GM12878 (cell line): ENCODE results near the gene ZFHX2. TPM values are rescaled to one million over a fixed set of nuclear protein-coding genes. Genes with fewer than 3 reads are reported as not detected.

Experiments used
- ATAC-seq: fragments of 200-7000 bp; cut with Tn5 transposase; 3 replicates; pipeline ENCODE4 v1.9.1; 2020; ENCODE audit warnings: mild to moderate bottlenecking, moderate library complexity
- BruUV-seq: library from RNA; stranded (reverse); fragments of 400-500 nt; replicated peaks from 2 replicates; lab custom pipeline; 2021; lab: Mats Ljungman, UMichigan
- CTCF ChIA-PET: fragments of 300-600 bp; sonication (Branson Sonifier 250); formaldehyde crosslinking; extraction: SDS; loops from one replicate; lab custom pipeline; 2021; ENCODE audit warnings: inconsistent platforms; lab: Yijun Ruan, JAX
- POLR2A ChIA-PET: fragments of 350-600 bp; formaldehyde crosslinking; extraction: SDS; loops from one replicate; lab custom pipeline; 2021; ENCODE audit warnings: inconsistent platforms; lab: Charles Lee
- RAD21 ChIA-PET: fragments of 300-600 bp; sonication (Branson Sonifier 250); formaldehyde crosslinking; loops from one replicate; lab custom pipeline; 2023; ENCODE audit warnings: antibody characterized with exemption; ENCODE audit not compliant: unreplicated experiment; lab: Charles Lee
- SMC1A ChIA-PET: fragments of 300-600 bp; sonication (Branson Sonifier 250); formaldehyde crosslinking; loops from one replicate; lab custom pipeline; 2023; ENCODE audit not compliant: unreplicated experiment, uncharacterized antibody; lab: Charles Lee
- DNase-seq: peaks from one replicate; pipeline ENCODE4 v3.0.0-alpha.2; 2011; ENCODE audit warnings: low read depth, low spot score
- FAIRE-seq: peaks from 3 replicates; lab custom pipeline; 2011; peaks lifted over from hg19 to GRCh38; lab: Jason Lieb, UNC
- H2AFZ ChIP-seq: 2 replicates; pipeline ENCODE4 v1.6.0; 2011; ENCODE audit warnings: low read depth, low read length, control low read depth; ENCODE audit not compliant: control insufficient read depth
- H3K27ac ChIP-seq: 2 replicates; pipeline ENCODE4 v1.5.1; 2011; ENCODE audit warnings: control low read depth; ENCODE audit not compliant: control insufficient read depth, insufficient read depth
- H3K27me3 ChIP-seq, 2 experiments: replicated peaks in 1 of 2; 2 replicates each; pipeline versions ENCODE4 v1.6.0 to v1.6.1; 2011; ENCODE audit warnings: low read length in 1 of 2; ENCODE audit not compliant: control insufficient read depth in 2 of 2, insufficient read depth in 2 of 2
- H3K36me3 ChIP-seq, 2 experiments: 2 replicates each; pipeline ENCODE4 v1.5.1; 2011; ENCODE audit warnings: low read length in 1 of 2; ENCODE audit not compliant: control insufficient read depth in 2 of 2, insufficient read depth in 2 of 2
- H3K4me1 ChIP-seq: 2 replicates; pipeline ENCODE4 v1.6.1; 2011; ENCODE audit warnings: mild to moderate bottlenecking, low read length, moderate library complexity, mixed read lengths; ENCODE audit not compliant: control insufficient read depth, insufficient read depth
- H3K4me2 ChIP-seq: 2 replicates; pipeline ENCODE4 v1.6.0; 2011; ENCODE audit warnings: control low read depth; ENCODE audit not compliant: control insufficient read depth, insufficient read depth
- H3K4me3 ChIP-seq: fragments of 200-600 bp; sonication (generic); 2 replicates; pipeline ENCODE4 v1.5.1; 2016
- H3K79me2 ChIP-seq: 2 replicates; pipeline ENCODE4 v1.6.0; 2011; ENCODE audit warnings: low read length; ENCODE audit not compliant: control insufficient read depth, insufficient read depth
- H3K9ac ChIP-seq: 2 replicates; pipeline ENCODE4 v1.8.0; 2011; ENCODE audit warnings: low read length, control low read depth, mixed read lengths; ENCODE audit not compliant: control insufficient read depth, insufficient read depth
- H3K9me3 ChIP-seq: replicated peaks from 3 replicates; pipeline ENCODE4 v1.5.1; 2011; ENCODE audit warnings: mild to moderate bottlenecking, low read length; ENCODE audit not compliant: control insufficient read depth, insufficient read depth
- H4K20me1 ChIP-seq: 2 replicates; pipeline ENCODE4 v1.6.0; 2011; ENCODE audit not compliant: control insufficient read depth, insufficient read depth
- BHLHE40 ChIP-seq, 2 experiments: fragments of 450-650 bp in 1 of 2; IDR thresholded peaks; 2 replicates each; pipeline ENCODE4 v1.6.1; 2011 to 2017; ENCODE audit warnings: low read depth in 2 of 2, borderline replicate concordance in 1 of 2, improper control_type of control experiment in 1 of 2, low read length in 1 of 2, mild to moderate bottlenecking in 1 of 2
- CBFB ChIP-seq: IDR thresholded peaks from 2 replicates; pipeline ENCODE4 v1.6.1; 2016; ENCODE audit warnings: antibody characterized with exemption, low read depth
- CHD1 ChIP-seq: IDR thresholded peaks from 2 replicates; pipeline ENCODE4 v1.6.1; 2012; ENCODE audit warnings: low read depth, low read length, improper control_type of control experiment
- CREM ChIP-seq: IDR thresholded peaks from 2 replicates; pipeline ENCODE4 v1.6.1; 2014; ENCODE audit warnings: antibody characterized with exemption, low read depth
- EZH2 ChIP-seq: IDR thresholded peaks from 2 replicates; pipeline ENCODE4 v1.6.1; 2012; ENCODE audit warnings: low read depth, mild to moderate bottlenecking, control low read depth, inconsistent platforms, low read length, borderline replicate concordance; ENCODE audit not compliant: control insufficient read depth
- KDM1A ChIP-seq: fragments of 200-600 bp; sonication (generic); IDR thresholded peaks from 2 replicates; pipeline ENCODE4 v1.6.1; 2016; ENCODE audit warnings: borderline replicate concordance
- MEF2B ChIP-seq: fragments of 450-650 bp; IDR thresholded peaks from 2 replicates; pipeline ENCODE4 v1.6.1; 2018; ENCODE audit warnings: mild to moderate bottlenecking, moderate library complexity; ENCODE audit not compliant: partially characterized antibody, poor library complexity, severe bottlenecking
- NFIC ChIP-seq: IDR thresholded peaks from 2 replicates; pipeline ENCODE4 v1.6.1; 2012; ENCODE audit warnings: low read depth, mild to moderate bottlenecking, inconsistent platforms, low read length, moderate library complexity
- NFXL1 ChIP-seq: fragments of 450-650 bp; IDR thresholded peaks from 2 replicates; pipeline ENCODE4 v1.6.1; 2017; ENCODE audit warnings: antibody characterized with exemption, mild to moderate bottlenecking, borderline replicate concordance
- POLR2AphosphoS2 ChIP-seq: IDR thresholded peaks from 2 replicates; pipeline ENCODE4 v1.6.1; 2011; ENCODE audit warnings: low read depth, mild to moderate bottlenecking, low read length, improper control_type of control experiment, moderate library complexity
- SUZ12 ChIP-seq: fragments of 200-600 bp; sonication (generic); IDR thresholded peaks from one replicate; pipeline ENCODE4 v1.6.1; 2018; ENCODE audit warnings: antibody characterized with exemption, mild to moderate bottlenecking; ENCODE audit not compliant: unreplicated experiment
- ZBED1 ChIP-seq: IDR thresholded peaks from 2 replicates; pipeline ENCODE4 v1.6.1; 2016; ENCODE audit warnings: borderline replicate concordance
- ZNF274 ChIP-seq: IDR thresholded peaks from one replicate; pipeline ENCODE4 v1.8.0; 2011; ENCODE audit not compliant: insufficient read length, insufficient read depth
- in situ Hi-C: fragments of 300-500 bp; cut with MboI; formaldehyde crosslinking; loops from 9 replicates; pipeline ENCODE4 v1.14.3; 2018; ENCODE audit warnings: mixed read lengths
- intact Hi-C: fragments of 100-400 bp; cut with micrococcal nuclease; formaldehyde crosslinking; loops from one replicate; pipeline ENCODE4 v1.14.2; 2022; ENCODE audit not compliant: unreplicated experiment
- polyA plus RNA-seq, 11 experiments: library from polyadenylated mRNA; depleted of rRNA in 4 of 11; unstranded in 6 of 11; stranded (reverse) in 5 of 11; fragments of >200 nt; fragmentation: Nextera tagmentation in 4 of 11; fragmentation: Illumina TruSeq in 1 of 11; extraction: Ambion mirVana in 4 of 11; extraction: Trizol in 1 of 11; gene quantifications; 1 replicate in 1 of 11; 2 replicates in 10 of 11; pipeline versions ENCODE4 v1.2.1 to v1.2.3, GENCODE V29; 2011 to 2016; ENCODE audit warnings: inconsistent platforms in 2 of 11, missing spikeins in 2 of 11, low read depth in 1 of 11
- total RNA-seq, 4 experiments: library from RNA; depleted of rRNA in 3 of 4; stranded (reverse); fragments of >200 nt in 3 of 4; fragmentation: Illumina TruSeq in 1 of 4; extraction: Trizol in 1 of 4; gene quantifications; 2 replicates each; pipeline versions ENCODE4 v1.2.1 to v1.2.3, GENCODE V29; 2013 to 2021
- TF ChIP-seq, protein P1 (sequence below): IDR thresholded peaks from 2 replicates; pipeline ENCODE4 v1.6.1; 2011; ENCODE audit warnings: mild to moderate bottlenecking, low read depth, low read length, moderate library complexity; ENCODE audit not compliant: insufficient replicate concordance

Gene ZFHX2
- total and polyA plus RNA-seq, 10 of the 15 experiments (the other 5 are each of a cell fraction or from before 2014, with no cell fraction given), result 0.27 to 2.2 (median 0.55) TPM

DNA sequence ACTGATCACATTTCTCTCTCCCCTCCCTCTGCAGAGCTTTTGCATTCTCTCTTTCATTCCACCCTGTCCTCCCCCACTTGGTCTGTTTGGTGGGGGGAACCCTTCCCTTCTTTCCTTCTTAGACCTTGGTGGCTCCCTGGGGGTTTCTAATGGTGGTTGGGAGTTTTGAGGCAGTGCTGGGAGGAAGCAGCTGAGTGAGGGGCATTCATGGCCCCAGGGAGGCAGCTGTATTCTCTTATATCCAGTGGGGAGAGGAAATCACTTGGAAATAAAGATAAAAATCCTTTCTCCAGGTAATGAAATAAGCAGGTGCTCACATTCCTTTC lies 68.8 kb downstream of the ZFHX2 start:
- ChIA-PET CTCF (interaction anchor here (1.2 to 14.1 kb wide), 2 partner anchors 77 to 156 kb away, joined by 4 to 436 read pairs; partner anchors contain the start of gene THTPA), SMC1A (interaction anchor here (0.7 to 8.9 kb wide), 2 partner anchors 56 to 78 kb away, joined by 3 to 124 read pairs; no protein-coding TSS in a partner anchor), POLR2A (no interaction called here), RAD21 (interaction anchor here (5.8 kb wide), 1 partner anchor 78 kb away, joined by 39 read pairs; no protein-coding TSS in a partner anchor)
- ATAC-seq (no peak), FAIRE-seq (no peak), DNase-seq (no peak)
- Histone ChIP-seq H3K36me3 (peaks cover 0 to 9% of the 10 kb centered on the region in 2 experiments; a peak in 3 of 4 replicates), H3K4me3 (no peak overlapping the region), H3K27me3 (no peaks in the 10 kb centered on the region), H3K9ac (no peak overlapping the region), H4K20me1 (no peaks in the 10 kb centered on the region), H3K9me3 (no peaks in the 10 kb centered on the region), H3K4me2 (no peak overlapping the region), H2AFZ (no peak overlapping the region), H3K4me1 (no peaks in the 10 kb centered on the region), H3K79me2 (no peaks in the 10 kb centered on the region), H3K27ac (no peak overlapping the region)
- TF ChIP-seq ZBED1 (no peak), BHLHE40 (IDR thresholded peaks at IDR 0.05; ENCODE audit: borderline replicate concordance in 1 of 2, low read depth in 2 of 2, low read length in 1 of 2) (no peak), CHD1 (no peak), POLR2AphosphoS2 (no peak), CREM (no peak), NFXL1 (no peak), CBFB (no peak), EZH2 (no peak), MEF2B (no peak), SUZ12 (no peak), ZNF274 (no peak), KDM1A (no peak), NFIC (no peak)
- TF ChIP-seq, protein P1, sequence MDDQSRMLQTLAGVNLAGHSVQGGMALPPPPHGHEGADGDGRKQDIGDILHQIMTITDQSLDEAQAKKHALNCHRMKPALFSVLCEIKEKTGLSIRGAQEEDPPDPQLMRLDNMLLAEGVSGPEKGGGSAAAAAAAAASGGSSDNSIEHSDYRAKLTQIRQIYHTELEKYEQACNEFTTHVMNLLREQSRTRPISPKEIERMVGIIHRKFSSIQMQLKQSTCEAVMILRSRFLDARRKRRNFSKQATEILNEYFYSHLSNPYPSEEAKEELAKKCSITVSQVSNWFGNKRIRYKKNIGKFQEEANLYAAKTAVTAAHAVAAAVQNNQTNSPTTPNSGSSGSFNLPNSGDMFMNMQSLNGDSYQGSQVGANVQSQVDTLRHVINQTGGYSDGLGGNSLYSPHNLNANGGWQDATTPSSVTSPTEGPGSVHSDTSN, result no peak
- intact Hi-C loops (no loop called here), in situ Hi-C loops (no loop called here)
- BruUV-seq, result no TSS peak
